Cardiac septum (tissue), 1 donor: ENCODE measurements around the gene IL19. TPM values are rescaled to one million over a fixed set of nuclear protein-coding genes. Genes with fewer than 3 reads are reported as not detected.
"Not testable (repeated sequence)": the region's sequence is repeated elsewhere in the genome, so short reads cannot be mapped to it uniquely, and the experiment has no call there.

Source experiments
- DNase-seq: peaks from one replicate; pipeline ENCODE4 v3.0.0-alpha.2; 2020; ENCODE audit warnings: low spot score
- intact Hi-C: fragments of 100-400 bp; cut with DNase I; formaldehyde crosslinking; loops from one replicate; pipeline ENCODE4 v1.14.0; 2022
- total RNA-seq: library from RNA; stranded (reverse); fragmentation: NEBNext Ultra II Directional; extraction: Animal tissue kit (Norgen Biotek cat#: 25700); gene quantifications from one replicate; pipeline ENCODE4 v1.2.1, GENCODE V29; 2021
- donor health status: DM: no; HTN: no; CAD: no.

The IL19 gene
- total RNA-seq, 1 donor from 2014 or later, result not detected

DNA sequence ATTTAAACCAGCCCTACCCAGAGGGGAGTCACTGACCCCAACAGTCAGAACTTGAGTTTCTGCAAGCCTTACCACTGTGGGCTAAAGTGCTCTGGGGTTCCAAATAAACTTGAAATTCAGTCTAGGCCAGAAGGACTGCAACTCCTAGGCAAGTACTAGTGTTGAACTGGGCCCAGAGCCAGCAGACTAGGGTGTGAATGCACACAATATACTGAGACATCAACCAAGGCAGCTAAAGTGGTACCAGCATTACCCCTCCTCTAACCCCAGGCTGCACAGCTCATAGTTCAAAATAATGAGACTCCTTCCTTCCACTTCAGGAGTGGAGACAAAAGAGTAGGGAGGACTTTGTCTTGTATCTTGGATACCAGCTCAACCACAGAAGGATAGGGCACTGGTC is 75.9 kb downstream of the IL19 start:
- intact Hi-C loops, result no loop called here
- DNase-seq, result no peak

DNA sequence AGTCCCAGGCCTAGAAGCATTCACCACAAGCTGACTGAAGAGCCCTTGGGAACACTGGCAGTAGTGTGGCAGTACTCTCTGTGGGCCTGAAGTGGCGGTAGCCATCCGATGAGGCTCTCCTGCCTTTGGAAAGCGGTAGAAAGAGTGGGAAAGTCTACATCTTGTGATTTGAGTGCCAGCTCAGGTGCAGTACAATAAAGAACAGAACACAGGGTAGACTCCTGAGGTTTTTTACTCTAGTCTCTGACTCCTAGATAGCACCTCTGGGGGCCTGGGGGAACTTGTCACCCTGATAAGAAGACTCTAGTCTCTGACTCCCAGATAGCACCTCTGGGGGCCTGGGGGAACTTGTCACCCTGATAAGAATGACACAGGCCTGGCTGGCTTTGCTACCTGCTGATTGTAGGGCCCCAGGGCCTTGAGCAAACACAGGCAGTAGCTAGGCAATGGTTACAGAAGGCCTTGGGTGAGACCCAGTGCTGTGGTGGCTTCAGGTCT is 76.8 kb downstream of the IL19 start:
- intact Hi-C loops, result no loop called here
- no peak for DNase-seq

DNA sequence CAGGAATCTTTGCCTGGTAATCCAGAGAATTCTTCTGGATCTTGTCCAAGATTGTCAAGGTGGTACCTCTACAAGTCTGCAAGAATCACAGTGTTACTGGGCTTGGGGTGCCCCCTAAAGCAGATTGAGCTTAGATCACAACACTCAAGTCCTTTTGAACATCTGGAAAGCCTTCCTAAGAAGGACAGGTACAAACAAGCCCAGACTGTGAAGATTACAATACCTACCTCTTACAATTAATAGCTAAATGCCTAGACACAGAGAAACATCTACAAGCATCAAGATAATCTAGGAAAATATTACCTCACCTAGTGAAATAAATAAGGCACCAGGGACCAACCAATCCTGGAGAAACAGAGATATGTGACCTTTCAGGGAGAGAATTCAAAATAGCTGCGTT is 77.4 kb downstream of the IL19 start:
- DNase-seq, result no peak
- intact Hi-C loops, result no loop called here

DNA sequence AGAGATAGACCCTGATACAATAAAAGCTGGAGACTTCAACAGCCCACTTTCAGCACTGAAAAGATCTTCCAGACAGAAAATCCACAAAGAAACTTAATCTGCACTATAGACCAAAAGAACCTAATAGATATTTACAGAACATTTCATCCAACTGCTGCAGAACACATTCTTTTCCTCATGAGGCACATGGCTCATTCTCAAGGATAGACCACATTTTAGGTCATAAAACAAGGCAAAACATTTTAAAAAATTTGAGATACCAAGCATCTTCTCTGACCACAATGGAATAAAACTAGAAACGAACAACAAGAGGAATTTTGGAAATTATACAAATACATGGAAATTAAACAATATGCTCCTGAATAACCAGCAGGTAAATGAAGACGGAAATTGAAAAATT is 79.8 kb downstream of the IL19 start:
- no peak for DNase-seq
- intact Hi-C loops, result no loop called here

DNA sequence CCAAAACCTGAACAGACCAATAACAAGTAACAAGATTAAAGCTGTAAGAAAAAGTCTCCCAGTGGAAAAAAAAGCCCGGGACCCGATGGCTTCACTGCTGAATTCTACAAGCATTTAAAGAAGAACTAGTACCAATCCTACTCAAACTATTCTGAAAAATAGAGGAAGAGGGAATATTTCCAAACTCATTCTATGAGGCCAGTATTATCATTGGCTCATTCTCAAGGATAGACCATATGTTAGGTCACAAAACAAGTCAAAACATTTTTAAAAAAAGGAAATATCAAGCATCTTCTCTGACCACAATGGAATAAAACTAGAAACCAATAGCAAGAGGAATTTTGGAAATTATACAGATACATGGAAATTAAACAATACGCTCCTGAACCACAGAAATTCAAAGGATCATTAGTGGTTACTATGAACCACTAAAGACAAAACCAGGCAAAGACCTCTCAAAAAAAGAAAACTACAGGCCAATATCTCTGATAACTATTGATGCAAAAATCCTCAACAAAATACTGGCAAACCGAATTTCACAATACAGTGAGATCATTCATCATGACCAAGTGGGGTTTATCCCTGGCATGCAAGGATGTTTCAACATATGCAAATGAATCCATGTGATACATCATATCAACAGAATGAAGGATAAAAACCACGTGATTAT is 80.9 kb downstream of the IL19 start:
- intact Hi-C loops, result no loop called here
- no peak for DNase-seq

DNA sequence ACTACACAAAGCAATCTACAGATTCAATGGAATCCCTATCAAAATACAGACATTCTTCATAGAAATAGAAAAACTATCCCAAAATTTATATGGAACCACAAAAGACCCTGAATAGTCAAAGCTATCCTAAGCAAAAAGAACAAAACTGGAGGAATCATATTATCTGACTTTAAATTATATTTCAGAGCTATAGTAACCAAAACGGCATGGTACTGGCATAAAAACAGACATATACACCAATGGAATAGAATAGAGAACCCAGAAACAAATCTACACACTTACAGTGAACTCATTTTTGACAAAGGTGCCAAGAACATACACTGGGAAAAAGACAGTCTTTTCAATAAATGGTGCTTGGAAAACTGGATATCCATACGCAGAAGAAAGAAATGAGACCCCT is 82.1 kb downstream of the IL19 start:
- intact Hi-C loops, DNase-seq: not testable (repeated sequence)

DNA sequence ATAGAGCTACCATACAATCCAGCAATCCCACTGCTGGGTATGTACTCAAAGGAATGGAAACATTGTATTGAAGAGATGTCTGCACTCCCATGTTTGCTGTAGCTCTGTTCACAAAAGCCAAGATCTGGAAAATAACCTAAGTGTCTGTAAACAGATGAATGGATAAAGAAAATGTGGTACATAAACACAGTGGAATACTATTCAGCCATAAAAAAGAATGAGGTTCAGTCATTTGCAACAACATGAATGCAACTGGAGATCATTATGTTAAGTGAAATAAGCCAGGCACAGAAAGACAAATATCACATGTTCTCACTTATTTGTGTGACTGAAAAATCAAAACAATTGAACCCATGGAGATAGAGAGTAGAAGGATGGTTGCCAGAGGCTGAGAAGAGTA is 83.1 kb downstream of the IL19 start:
- intact Hi-C loops, DNase-seq: not testable (repeated sequence)

DNA sequence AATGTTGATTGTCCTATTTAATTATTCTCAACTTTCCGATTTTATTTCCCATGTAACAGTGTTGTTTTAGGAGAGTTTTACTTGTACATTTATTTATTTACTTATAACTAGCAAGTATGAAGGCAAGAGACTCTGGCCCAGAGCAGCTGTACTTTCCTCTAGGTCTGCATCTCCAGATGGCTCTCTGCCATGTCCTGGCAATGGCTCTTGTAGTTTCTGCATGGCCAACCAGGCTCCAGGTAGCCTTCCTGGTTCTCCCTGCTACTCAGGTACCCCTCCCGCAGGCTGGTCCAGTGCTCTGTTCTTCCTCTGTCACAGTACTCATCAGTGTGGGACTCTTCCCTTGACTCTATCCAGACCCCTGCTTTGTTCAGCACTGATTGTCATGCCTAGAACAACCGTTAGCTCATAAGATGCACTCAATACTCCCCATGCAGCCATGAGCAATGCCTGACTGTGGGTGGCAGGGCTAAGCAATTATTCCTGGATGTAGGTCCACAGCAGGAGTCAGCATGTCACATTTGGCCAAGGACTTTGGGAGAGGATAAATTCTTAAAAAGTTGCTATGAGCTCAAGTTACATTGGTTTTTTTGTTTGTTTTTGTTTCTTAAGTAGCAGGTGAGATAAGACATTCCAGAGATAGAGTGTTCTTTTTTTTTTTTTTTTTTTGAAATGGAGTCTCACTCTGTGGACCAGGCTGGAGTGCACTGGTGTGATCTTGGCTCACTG is 84.0 kb downstream of the IL19 start:
- intact Hi-C loops, result no loop called here
- DNase-seq, result no peak

DNA sequence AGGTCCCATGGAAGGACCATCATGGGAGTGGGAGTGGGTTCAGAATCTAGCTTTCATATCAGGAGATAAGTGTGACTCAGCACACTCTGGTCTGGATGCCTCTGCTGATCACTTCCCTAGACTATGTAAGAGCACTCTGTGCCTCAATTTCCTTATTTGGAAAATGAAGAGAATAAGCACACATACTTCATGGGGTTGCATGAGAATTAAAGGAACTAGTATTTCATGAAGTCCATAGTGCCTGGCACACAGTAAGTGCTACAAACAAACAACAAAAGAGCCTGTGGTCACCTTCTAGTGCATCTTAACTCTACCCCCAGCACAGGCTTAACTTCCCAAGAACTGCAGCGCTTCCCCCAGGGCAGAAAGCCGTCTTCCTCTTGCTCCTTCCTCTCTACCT is 85.3 kb downstream of the IL19 start:
- DNase-seq, result no peak
- intact Hi-C loops, result no loop called here

DNA sequence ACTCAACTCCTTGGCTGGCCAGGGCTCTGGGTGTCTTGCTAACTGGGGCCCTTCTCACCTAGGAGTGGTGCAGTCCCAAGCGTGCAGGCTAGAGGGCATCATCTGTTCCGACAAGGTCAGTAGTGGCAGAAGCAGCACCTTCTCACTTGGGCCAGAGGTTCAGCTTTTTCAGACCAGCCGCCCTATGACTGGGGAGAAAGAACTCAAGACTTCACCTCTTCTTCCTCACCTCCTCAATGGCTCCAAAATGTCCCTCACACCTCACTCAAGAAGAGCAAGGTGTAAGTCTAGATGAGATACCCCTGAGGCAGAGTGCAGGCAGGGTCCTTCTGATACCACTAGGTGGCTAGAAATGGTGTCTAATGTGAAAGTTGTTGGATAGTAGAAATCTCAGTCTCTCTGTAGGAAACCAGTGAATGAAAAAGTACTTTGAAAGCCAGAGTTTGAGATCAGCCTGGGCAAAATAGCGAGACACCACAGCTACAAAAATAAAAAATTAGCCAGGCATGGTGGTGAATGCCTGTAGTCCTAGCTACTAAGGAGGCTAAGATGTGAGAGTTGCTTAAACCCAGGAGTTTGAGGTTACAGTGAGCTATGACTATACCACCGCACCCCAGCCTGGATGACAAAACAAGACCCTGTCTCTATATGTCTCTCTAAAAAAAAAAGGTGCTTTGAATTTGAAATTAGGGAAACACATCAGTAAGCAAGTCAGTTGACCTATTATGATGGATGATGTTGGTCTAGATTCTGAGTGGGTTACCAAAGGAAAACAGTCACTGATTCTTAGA is 86.3 kb downstream of the IL19 start:
- no peak for DNase-seq
- intact Hi-C loops, result no loop called here

DNA sequence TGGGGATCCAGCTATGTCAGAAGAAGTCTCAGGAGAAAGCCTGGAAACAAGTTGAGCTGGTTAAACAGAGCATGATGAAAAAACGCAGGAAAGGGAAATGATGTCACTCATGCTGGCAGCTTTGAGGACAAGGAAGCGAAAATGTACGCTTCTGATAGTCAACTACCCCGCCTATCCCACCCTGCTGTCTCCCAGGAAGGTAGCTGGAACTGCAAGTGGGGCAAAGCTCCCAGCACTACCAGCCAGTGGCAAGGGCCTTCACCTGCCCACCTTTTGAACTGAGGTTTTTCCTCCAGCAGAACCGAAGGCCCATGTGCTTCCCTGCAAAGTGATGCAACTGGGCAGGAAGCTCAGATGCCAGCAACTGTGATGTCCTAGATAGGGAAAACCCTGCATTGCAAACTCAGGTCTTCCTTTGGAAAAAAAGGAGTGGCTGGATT is 88.5 kb downstream of the IL19 start:
- intact Hi-C loops, result no loop called here
- DNase-seq, result no peak

DNA sequence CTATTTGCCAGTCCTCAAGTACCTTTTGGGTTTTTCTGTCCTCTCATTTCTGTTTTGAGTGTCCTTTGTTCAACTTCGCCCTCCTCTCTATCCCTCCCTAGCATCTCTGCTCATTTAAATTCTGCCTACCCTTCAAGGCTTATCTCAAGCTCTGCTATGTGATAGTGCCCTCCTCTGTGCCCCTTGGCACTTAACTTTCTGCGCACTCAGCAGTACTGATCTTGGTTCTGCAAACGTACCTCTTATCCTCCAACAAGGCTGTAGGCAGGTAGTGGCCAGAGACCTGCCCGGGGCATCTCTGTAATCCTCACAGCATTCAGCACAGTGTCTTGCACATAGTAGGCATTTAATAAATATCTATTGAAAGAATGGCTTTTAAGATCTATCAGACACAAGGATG is 89.6 kb downstream of the IL19 start:
- no peak for DNase-seq
- intact Hi-C loops, result no loop called here

DNA sequence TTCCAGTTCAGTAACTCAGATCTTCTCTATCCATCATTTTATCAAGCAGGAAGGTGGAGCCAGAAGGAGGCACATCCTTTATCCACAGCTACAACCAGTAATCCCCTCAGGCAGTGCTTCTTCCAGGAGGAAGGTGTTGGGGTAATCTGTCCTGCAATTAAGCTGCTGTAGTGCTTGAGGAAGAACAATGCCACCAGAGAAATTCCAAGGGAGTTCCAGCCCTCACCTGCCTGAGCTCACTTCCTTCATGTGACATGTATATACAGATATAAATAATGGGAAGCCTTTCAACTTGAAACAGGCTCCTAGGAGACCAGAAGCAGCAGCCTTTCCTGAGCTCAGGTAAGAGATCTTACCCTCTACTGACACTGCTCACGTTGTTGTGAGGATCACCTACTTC is 92.7 kb downstream of the IL19 start:
- DNase-seq, result no peak

DNA sequence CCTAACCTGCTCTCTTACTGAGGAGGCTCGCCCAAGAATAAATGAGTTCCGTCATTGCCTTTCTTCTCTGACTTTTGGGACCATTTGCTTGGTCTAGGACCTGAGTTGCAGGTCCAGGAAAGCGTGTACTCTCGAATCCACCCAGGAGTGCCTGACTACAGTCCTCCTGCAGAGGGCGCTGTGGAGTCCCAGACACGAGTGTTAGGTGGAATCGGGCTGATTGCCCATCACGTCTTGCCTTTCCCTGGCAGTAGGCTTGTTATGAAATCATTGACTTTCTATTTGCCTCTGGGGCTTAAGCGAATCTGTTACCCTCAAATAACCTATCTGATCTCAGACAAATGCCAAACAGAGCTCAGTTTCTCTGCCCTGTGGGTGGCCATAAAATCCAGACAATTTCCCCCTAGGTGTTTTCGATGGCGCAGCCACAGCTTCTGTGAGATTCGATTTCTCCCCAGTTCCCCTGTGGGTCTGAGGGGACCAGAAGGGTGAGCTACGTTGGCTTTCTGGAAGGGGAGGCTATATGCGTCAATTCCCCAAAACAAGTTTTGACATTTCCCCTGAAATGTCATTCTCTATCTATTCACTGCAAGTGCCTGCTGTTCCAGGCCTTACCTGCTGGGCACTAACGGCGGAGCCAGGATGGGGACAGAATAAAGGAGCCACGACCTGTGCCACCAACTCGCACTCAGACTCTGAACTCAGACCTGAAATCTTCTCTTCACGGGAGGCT is 94.5 kb downstream of the IL19 start, which contains the start of gene IL20:
TSS of gene IL20 (plus strand) at position 685 of the 733 bp plus-strand sequence. CDS start 230 bp downstream, outside the sequence.
- intact Hi-C loops, result loop anchor here (2.0 kb wide), 1 partner anchor 46 kb away; no protein-coding TSS in a partner anchor
- peak; percentile 85 for DNase-seq

More for the DNA sequence above, 92.7 kb downstream of the IL19 start:
- intact Hi-C loops, result no loop called here

DNA sequence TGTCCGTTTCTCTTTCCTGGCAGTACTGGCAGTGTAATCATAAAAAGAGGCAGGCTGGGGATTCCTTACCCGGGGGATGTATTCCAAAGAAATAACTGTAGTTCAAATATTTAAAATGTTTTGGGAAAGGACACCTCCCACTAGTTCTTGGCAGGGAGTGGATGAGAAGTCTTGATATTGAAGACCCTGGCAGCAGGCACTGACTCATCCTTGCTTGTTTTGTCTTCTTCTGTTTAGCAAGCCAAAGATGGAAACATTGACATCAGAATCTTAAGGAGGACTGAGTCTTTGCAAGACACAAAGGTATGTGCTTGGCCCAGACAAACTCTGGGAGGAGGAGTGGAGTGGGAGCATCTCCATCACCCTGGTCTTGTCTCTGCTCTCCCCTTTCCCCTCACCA is 95.5 kb downstream of the IL19 start:
- intact Hi-C loops, result no loop called here
- DNase-seq, result no peak

DNA sequence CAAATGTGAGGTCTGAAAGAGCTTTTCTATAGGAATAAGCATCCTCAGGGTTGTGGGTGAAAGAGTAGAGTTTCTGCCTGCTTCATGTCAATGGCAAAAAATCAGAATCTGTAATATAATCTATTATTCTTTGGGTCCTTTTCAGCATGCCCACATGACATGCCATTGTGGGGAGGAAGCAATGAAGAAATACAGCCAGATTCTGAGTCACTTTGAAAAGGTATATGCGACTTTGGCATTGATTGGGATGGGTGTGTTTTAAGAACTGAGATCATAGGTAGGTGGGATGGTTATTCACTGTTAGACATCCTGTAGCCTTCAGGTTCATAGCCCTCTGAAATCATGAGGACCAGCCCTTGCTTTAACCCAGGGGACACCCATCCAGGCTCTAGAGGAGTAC is 96.7 kb downstream of the IL19 start:
- intact Hi-C loops, result no loop called here
- DNase-seq, result no peak

DNA sequence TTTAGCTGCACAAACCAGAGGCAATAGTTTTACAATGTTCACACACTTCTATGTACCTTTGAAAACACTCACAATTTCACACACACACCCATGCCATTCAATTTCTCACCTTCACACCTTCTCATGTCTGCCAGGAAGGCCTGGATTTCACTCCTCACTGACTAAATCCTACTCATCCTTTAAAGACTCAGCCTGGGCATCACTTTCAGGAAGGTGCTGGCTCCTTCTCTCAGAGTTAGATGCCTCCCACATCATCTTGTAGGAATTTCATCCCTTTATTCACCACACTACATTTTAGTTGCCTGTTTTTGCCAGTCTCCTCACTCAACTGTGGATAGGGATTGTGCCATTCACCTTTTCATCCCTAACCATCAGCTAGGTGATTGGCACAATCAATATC is 97.1 kb downstream of the IL19 start:
- intact Hi-C loops, result no loop called here
- no peak for DNase-seq

DNA sequence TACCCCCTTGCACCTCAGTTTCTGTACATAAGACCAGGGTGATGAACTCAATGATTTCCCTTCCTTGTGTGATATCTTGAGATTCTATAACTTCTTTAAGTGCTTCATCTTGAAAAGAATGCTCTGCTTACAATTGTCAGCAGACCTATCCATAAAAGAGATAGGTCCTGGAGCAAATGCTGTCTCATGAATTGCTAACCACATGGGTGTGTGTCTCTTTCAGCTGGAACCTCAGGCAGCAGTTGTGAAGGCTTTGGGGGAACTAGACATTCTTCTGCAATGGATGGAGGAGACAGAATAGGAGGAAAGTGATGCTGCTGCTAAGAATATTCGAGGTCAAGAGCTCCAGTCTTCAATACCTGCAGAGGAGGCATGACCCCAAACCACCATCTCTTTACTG is 97.7 kb downstream of the IL19 start:
- no peak for DNase-seq
- intact Hi-C loops, result no loop called here

DNA sequence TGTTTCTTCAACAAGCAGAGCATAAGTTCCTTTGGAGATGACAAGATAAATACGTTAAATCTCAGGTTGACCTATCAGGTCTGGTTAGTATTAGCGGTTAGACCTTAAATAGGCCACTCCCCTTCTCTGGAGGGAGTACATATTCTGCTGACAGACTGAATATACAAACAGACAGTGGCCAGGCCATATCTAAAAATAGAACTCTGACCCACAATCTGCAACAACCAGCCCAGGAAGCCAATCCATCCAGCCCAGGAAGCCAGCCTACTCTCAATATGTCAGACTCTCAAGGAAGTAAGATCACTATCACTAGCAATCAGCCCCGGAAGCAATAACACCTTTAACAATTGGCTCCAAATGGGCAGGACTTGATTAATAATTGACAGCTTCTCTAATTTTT is 101.6 kb downstream of the IL19 start:
- no peak for DNase-seq
- intact Hi-C loops, result no loop called here
